Activated naive CD8-positive, alpha-beta T cell treated with anti-CD3 and anti-CD28 coated beads for 36 hours (primary cell): Measurements from ENCODE around the gene CEP290. TPM values are rescaled to one million over a fixed set of nuclear protein-coding genes. Genes with fewer than 3 reads are reported as not detected.
"Not testable (repeated sequence)": the region's sequence is repeated elsewhere in the genome, so short reads cannot be mapped to it uniquely, and the experiment has no call there.

Experiments
- DNase-seq: peaks from one replicate; pipeline ENCODE4 v3.0.0; 2021
- H3K27ac Mint-ChIP-seq: one replicate; pipeline ENCODE4 v1.8.0; 2022; ENCODE audit warnings: mild to moderate bottlenecking, moderate library complexity, mixed read lengths
- H3K27me3 Mint-ChIP-seq: one replicate; pipeline ENCODE4 v1.8.0; 2022; ENCODE audit warnings: mild to moderate bottlenecking, mixed read lengths
- H3K36me3 Mint-ChIP-seq: one replicate; pipeline ENCODE4 v1.8.0; 2021; ENCODE audit warnings: mild to moderate bottlenecking, mixed read lengths
- H3K4me1 Mint-ChIP-seq: one replicate; pipeline ENCODE4 v1.8.0; 2021; ENCODE audit warnings: mixed read lengths
- H3K4me3 Mint-ChIP-seq: one replicate; pipeline ENCODE4 v1.8.0; 2022; ENCODE audit warnings: mild to moderate bottlenecking, moderate library complexity, mixed read lengths
- H3K9me3 Mint-ChIP-seq: one replicate; pipeline ENCODE4 v1.8.0; 2022; ENCODE audit warnings: mixed read lengths
- total RNA-seq, 2 experiments: library from RNA; stranded (reverse); gene quantifications; one replicate each; pipeline ENCODE4 v1.2.3, GENCODE V29; 2021

Gene CEP290
- total RNA-seq, 2 experiments from 2014 or later, result 13.3 TPM

DNA sequence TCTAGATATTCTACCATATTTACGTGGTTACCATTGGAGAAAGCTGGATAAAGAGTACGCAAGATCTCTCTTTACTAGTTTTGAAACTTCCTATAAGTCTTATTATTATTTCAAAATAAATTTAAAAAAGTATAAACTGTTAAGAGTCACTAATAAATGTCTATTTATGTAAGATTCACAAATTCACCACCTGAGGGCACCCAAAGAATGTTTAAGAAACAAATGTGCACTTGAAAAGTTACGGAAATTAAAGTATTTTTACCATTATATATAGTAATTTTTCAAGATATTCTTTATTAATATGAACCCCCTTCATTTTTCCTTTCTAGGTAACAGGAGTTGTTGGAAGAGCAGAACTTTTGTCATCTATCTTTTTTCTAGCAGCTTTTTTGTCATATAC is 12.1 kb upstream of the CEP290 start:
- no peak for DNase-seq
- peaks cover 13% of the 10 kb centered on the region for H3K36me3 Mint-ChIP-seq
- H3K27me3 Mint-ChIP-seq, result no peaks in the 10 kb centered on the region
- no peak overlapping the region for H3K27ac Mint-ChIP-seq
- H3K4me3 Mint-ChIP-seq, result no peak overlapping the region
- peaks cover 19% of the 10 kb centered on the region for H3K4me1 Mint-ChIP-seq
- no peaks in the 10 kb centered on the region for H3K9me3 Mint-ChIP-seq

GRCh38 chr12:88150063-88150462 is 8.2 kb upstream of the CEP290 start:
- H3K4me3 Mint-ChIP-seq, result no peak overlapping the region

GRCh38 chr12:88145567-88146505 is 3.9 kb upstream of the CEP290 start:
- no peak overlapping the region for H3K4me3 Mint-ChIP-seq
- no peak for DNase-seq
- peaks cover 8% of the 10 kb centered on the region for H3K36me3 Mint-ChIP-seq
- H3K4me1 Mint-ChIP-seq, result peaks cover 38% of the 10 kb centered on the region
- no peak overlapping the region for H3K27ac Mint-ChIP-seq
- H3K9me3 Mint-ChIP-seq, result no peaks in the 10 kb centered on the region
- no peaks in the 10 kb centered on the region for H3K27me3 Mint-ChIP-seq

More at GRCh38 chr12:88150063-88150462, 8.2 kb upstream of the CEP290 start:
- Mint-ChIP-seq H3K36me3 (peaks cover 10% of the 10 kb centered on the region), H3K27ac (no peak overlapping the region), H3K4me1 (peaks cover 34% of the 10 kb centered on the region), H3K27me3 (no peaks in the 10 kb centered on the region), H3K9me3 (no peaks in the 10 kb centered on the region)
- no peak for DNase-seq

DNA sequence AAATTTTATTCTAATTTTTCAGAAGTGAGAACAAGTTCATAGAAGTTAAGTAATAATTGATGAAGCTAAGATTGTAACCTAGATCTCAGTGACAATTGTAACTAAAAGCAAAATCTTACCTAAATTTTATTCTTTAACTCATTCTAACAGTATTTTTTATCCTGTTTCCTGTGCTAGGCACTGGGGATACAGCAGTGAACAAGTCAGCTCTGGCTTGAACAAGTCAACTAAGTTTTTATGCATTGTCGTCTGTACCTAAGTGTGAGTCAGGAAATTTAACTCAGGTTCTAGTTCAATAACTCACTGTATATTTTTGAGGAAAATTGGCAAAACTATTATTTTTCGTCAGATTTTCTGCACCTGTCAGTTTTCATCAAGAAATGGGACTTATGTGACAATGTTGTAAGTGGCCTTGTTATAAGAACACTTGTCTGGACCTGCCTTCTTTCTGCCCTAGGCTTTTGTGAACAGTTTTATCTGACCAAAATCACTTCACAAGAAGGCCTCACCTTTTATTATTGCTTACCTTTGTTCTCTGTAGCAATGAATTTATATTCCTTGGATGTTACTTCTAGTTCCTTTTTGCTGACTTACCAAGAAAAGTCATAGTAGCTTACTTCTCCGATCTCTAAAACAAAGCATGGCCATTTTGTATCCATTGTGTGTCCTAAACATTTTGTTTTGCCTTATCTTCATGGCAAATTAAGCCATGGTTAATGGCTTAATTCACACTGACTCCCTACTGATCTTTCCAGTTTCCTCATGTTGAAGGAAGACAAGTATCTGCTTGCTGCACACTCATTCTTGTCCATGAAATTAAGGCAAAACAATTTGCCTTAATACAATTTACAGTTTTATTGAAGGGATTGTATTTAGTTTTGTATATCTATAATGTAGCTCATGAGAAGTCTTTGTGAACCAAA is 2.9 kb upstream of the CEP290 start:
- Mint-ChIP-seq H3K9me3 (no peaks in the 10 kb centered on the region), H3K27ac (no peak overlapping the region), H3K27me3 (no peaks in the 10 kb centered on the region), H3K36me3 (peaks cover 6% of the 10 kb centered on the region), H3K4me3 (no peak overlapping the region), H3K4me1 (peaks cover 38% of the 10 kb centered on the region)
- no peak for DNase-seq

DNA sequence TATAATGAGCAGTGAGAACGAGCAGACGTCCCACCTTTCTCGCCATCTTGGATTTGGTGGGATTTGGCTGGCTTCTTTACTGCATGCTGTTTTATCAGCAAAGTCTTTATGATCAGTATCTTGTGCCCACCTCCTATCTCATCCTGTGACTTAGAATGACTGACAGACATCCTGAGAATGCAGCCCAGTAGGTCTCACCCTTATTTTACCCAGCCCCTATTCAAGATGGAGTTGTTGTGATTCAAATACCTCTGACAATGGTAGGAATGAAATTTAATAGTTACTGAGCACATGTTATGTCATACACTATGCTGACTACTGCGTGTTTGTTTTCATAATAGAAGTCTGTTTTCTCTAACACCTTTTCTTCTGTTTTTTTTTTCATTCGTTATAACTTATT is 2.1 kb upstream of the CEP290 start:
- H3K4me3 Mint-ChIP-seq, result no peak overlapping the region
- no peak overlapping the region for H3K27ac Mint-ChIP-seq
- H3K27me3 Mint-ChIP-seq, result no peaks in the 10 kb centered on the region
- H3K36me3 Mint-ChIP-seq, result peaks cover 4% of the 10 kb centered on the region
- DNase-seq, result no peak
- no peaks in the 10 kb centered on the region for H3K9me3 Mint-ChIP-seq
- H3K4me1 Mint-ChIP-seq, result peaks cover 36% of the 10 kb centered on the region

DNA sequence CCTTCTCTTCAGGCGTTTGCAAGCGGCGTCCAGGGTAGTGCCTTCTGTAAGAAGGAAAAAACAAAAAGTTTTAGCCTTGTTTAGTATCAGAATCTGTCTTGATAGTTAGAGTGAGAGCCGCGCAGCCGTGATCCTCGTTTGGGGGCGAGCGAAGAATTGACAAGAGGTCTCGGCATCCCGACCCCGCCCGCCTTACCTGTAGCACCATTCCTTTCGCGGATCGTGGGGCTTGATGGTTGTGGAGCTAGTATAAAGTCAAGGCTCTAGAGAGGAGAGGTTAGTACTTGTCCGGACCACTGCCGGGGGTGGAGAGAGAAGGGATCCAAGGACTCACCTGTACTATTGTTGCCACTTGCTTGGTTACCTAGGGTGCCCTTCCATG is 713 bp upstream of the CEP290 start:
- Mint-ChIP-seq H3K9me3 (no peaks in the 10 kb centered on the region), H3K4me1 (peaks cover 37% of the 10 kb centered on the region), H3K27ac (peak overlapping the region; percentile 95), H3K4me3 (peak overlapping the region; percentile 94), H3K36me3 (peaks cover 14% of the 10 kb centered on the region), H3K27me3 (no peaks in the 10 kb centered on the region)
- DNase-seq, result peak; percentile 14

DNA sequence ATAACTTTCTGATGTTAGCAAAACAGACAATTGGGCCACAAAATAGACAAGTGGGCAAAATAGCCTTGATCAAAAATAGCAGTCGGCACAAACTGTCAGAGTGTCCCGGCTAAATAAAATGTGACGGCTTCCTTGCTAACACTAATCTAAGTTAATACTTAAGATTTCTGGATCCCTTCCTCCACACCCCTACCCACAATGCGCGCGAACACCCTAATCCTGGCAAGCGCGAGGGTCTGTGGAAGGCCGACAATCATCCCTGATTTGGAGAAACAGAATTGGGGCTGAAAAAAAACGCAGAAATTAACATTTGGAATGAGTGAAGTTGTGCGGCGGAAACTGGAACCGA is 489 bp downstream of the CEP290 start:
- Mint-ChIP-seq H3K9me3 (no peaks in the 10 kb centered on the region), H3K4me1 (peaks cover 35% of the 10 kb centered on the region)
- DNase-seq, result no peak

DNA sequence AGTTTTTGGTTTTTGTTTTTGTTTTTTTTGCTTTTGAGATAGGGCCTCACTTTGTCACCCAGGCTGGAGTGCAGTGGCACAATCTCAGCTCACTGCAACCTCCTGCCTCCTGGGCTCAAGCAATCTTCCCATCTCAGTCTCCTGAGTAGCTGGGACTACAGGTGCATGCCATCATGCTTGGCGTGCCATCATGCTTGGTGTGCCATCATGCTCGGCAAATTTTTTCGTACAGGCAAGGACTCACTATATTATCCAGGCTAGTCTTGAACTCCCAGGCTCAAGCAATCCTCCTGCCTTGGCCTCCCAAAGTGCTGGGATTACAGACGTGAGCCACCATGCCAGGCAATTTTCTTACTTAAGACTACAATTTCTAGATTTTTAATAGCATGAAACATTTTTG is 2.2 kb downstream of the CEP290 start:
- H3K27ac Mint-ChIP-seq, H3K4me3 Mint-ChIP-seq, H3K9me3 Mint-ChIP-seq, H3K27me3 Mint-ChIP-seq, DNase-seq: not testable (repeated sequence)
- Mint-ChIP-seq H3K36me3 (peaks cover 22% of the 10 kb centered on the region), H3K4me1 (peaks cover 20% of the 10 kb centered on the region)

More for the DNA sequence above, 489 bp downstream of the CEP290 start:
- Mint-ChIP-seq H3K36me3 (peaks cover 19% of the 10 kb centered on the region), H3K27ac (peak overlapping the region; percentile 95), H3K27me3 (no peaks in the 10 kb centered on the region), H3K4me3 (peak overlapping the region; percentile 94)

GRCh38 chr12:88133181-88133580 is 8.7 kb downstream of the CEP290 start:
- H3K4me3 Mint-ChIP-seq, H3K27me3 Mint-ChIP-seq, H3K9me3 Mint-ChIP-seq, H3K27ac Mint-ChIP-seq, H3K4me1 Mint-ChIP-seq, DNase-seq: not testable (repeated sequence)
- H3K36me3 Mint-ChIP-seq, result peaks cover 29% of the 10 kb centered on the region

- H3K27ac Mint-ChIP-seq, result no peak overlapping the region
Observed at GRCh38 chr12:88132392-88132791, 9.5 kb downstream of the CEP290 start.

DNA sequence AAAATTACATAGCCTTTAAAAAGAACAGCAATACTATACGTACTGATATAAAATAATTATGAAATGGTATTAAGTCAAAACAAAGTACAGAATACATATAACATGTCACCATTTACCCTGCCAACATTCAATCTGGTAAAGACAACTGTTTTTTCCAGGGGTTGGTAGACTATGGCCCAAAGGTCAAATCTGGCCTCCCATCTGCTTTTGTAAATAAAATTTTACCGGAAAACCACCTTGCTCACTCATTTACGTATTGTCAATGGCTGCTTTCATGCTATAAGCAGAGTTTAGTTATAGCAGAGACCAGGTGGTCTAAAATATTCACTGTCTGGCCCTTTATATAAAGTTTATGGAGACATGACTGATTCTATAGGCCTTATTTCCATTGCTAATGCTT is 14.0 kb downstream of the CEP290 start:
- Mint-ChIP-seq H3K4me1 (peaks cover 5% of the 10 kb centered on the region), H3K36me3 (peaks cover 5% of the 10 kb centered on the region), H3K4me3 (no peak overlapping the region), H3K27ac (no peak overlapping the region), H3K9me3 (no peaks in the 10 kb centered on the region), H3K27me3 (no peaks in the 10 kb centered on the region)
- no peak for DNase-seq

More at GRCh38 chr12:88132392-88132791, 9.5 kb downstream of the CEP290 start:
- no peaks in the 10 kb centered on the region for H3K9me3 Mint-ChIP-seq
- no peaks in the 10 kb centered on the region for H3K27me3 Mint-ChIP-seq
- peaks cover 21% of the 10 kb centered on the region for H3K36me3 Mint-ChIP-seq
- no peak for DNase-seq
- H3K4me3 Mint-ChIP-seq, result no peak overlapping the region
- H3K4me1 Mint-ChIP-seq, result peaks cover 6% of the 10 kb centered on the region

- Mint-ChIP-seq H3K27me3 (no peaks in the 10 kb centered on the region), H3K9me3 (no peaks in the 10 kb centered on the region), H3K36me3 (peaks cover 4% of the 10 kb centered on the region), H3K27ac (no peak overlapping the region), H3K4me1 (no peaks in the 10 kb centered on the region), H3K4me3 (no peak overlapping the region)
- DNase-seq, result no peak
Observed at GRCh38 chr12:88127099-88127498, 14.8 kb downstream of the CEP290 start.

DNA sequence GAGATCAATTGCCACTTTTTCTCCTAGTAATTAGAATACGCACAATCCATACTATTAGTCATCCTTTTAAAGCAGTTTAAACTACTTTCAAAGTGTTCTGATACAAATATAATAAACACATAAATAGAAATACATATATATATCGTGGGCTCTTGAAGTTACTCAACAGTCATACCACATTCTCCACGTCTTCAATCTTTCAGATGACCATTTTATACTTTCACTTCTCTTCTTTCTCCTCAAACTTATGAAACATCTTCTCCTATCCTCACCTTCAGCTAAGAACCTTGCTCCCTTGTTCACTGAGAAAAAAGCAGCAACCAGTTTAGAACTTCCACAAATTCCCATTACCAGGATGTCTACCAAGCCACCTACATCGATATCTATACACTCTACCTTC is 19.2 kb downstream of the CEP290 start:
- peaks cover 2% of the 10 kb centered on the region for H3K36me3 Mint-ChIP-seq
- no peak overlapping the region for H3K4me3 Mint-ChIP-seq
- H3K9me3 Mint-ChIP-seq, result no peaks in the 10 kb centered on the region
- H3K27me3 Mint-ChIP-seq, result no peaks in the 10 kb centered on the region
- H3K4me1 Mint-ChIP-seq, result no peaks in the 10 kb centered on the region
- H3K27ac Mint-ChIP-seq, result no peak overlapping the region
- DNase-seq, result no peak

GRCh38 chr12:88113871-88114270 is 28.0 kb downstream of the CEP290 start:
- Mint-ChIP-seq H3K9me3 (no peaks in the 10 kb centered on the region), H3K27me3 (no peaks in the 10 kb centered on the region), H3K27ac (peak overlapping the region; percentile 35), H3K4me3 (no peak overlapping the region), H3K4me1 (peaks cover 4% of the 10 kb centered on the region), H3K36me3 (peaks cover 18% of the 10 kb centered on the region)
- DNase-seq, result no peak

- DNase-seq, result no peak
- H3K9me3 Mint-ChIP-seq, result no peaks in the 10 kb centered on the region
- H3K4me1 Mint-ChIP-seq, result peaks cover 4% of the 10 kb centered on the region
- H3K27ac Mint-ChIP-seq, result no peak overlapping the region
- H3K4me3 Mint-ChIP-seq, result no peak overlapping the region
- H3K27me3 Mint-ChIP-seq, result no peaks in the 10 kb centered on the region
- peaks cover 15% of the 10 kb centered on the region for H3K36me3 Mint-ChIP-seq
Observed at GRCh38 chr12:88111074-88111652, 30.7 kb downstream of the CEP290 start.
